T-helper 2 cell (primary cell): ENCODE data around the gene INPP5J.

ENCODE experiments used
- DNase-seq, 5 experiments: peaks; one replicate each; pipeline versions ENCODE4 v3.0.0 to v3.0.0-alpha.2; 2012 to 2022

INPP5J gene

GRCh38 chr22:31126128-31126868 lies 3.5 kb downstream of the INPP5J start:
- no peak for DNase-seq

- no peak for DNase-seq
These were observed 4.1 kb downstream of the INPP5J start for GRCh38 chr22:31126869-31127175.

DNA sequence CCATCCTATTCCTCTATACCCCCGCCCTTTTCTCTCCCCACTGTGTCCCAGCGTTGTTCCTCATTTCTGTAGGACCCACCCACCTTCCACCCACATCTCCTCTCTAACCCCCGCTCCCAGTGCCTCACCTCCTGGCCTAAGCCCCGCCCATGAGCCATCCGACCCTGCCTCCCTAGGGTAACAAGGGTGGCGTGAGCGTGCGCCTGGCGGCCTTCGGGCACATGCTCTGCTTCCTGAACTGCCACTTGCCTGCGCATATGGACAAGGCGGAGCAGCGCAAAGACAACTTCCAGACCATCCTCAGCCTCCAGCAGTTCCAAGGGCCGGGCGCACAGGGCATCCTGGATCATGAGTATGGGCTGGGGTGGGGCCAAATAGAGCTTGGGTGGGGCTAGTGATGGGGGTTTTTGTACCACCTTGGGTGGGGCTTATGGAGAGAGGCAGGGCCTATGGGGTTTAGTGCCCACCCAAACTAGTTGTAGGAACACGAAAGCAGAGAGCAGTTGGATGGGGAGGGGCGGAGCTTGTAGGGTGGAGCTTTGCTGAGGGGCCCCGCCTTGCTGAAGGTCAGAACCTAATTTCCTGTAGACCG lies 4.5 kb downstream of the INPP5J start:
- DNase-seq, result no peak

DNA sequence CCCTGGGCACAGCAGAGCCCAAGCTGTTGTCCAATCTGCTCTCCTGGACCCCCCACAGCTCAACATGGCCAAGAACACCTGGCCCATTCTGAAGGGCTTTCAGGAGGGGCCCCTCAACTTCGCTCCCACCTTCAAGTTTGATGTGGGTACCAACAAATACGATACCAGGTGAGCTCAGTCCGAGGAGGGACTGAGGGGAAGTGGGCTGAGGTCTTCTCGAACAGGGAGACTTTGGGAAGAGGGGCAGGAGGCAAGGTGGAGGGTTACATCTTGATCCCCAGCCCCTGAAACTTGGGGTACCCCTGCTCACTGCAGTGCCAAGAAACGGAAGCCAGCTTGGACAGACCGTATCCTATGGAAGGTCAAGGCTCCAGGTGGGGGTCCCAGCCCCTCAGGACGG lies 5.4 kb downstream of the INPP5J start:
- no peak for DNase-seq

DNA sequence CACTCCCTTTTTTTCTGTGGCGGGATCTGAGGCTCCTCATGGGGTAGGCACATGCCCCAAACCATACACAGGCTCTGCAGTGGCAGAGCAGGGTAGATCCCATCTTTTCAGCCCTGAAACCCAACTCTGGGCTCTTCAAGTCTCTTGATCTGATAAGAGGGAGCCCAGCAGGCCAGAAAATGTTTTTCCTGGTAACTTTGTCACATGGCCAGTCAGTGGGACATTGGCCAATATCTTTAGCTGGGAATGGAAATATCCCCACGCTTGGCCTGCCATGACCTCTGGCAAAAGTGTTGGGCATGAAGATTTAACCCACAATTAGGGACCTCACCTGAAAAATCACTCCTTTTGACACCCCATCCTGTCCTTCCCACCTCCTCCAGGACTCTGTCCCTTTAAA lies 8.1 kb downstream of the INPP5J start:
- DNase-seq, result no peak

DNA sequence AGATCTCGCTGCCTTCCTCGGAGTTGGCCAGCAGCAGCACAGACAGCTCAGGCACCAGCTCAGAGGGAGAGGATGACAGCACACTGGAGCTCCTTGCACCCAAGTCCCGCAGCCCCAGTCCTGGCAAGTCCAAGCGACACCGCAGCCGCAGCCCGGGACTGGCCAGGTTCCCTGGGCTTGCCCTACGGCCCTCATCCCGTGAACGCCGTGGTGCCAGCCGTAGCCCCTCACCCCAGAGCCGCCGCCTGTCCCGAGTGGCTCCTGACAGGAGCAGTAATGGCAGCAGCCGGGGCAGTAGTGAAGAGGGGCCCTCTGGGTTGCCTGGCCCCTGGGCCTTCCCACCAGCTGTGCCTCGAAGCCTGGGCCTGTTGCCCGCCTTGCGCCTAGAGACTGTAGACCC lies 11.1 kb downstream of the INPP5J start:
- no peak for DNase-seq

- no peak for DNase-seq
These were observed 11.9 kb downstream of the INPP5J start for GRCh38 chr22:31134688-31135087.

DNA sequence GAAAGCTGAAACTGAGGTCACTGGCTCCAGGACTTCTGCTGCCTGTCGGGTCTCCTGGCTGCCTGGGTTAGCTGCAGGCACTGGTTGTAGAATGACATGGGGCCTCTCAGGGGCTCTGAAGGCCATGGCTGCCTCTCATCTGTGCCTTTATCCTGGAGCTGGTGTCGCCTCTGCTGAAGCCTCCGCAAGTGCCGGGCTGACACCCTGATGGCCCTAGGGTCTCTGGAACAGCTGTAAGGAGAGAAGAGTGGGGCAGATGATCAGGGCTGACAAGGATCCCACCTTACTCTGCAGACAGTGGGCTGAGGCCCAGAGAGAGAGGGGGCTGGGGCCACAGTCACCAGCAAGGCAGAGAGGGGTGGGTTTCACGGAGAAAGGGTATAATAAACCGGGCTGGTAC lies 12.9 kb downstream of the INPP5J start:
- no peak for DNase-seq

DNA sequence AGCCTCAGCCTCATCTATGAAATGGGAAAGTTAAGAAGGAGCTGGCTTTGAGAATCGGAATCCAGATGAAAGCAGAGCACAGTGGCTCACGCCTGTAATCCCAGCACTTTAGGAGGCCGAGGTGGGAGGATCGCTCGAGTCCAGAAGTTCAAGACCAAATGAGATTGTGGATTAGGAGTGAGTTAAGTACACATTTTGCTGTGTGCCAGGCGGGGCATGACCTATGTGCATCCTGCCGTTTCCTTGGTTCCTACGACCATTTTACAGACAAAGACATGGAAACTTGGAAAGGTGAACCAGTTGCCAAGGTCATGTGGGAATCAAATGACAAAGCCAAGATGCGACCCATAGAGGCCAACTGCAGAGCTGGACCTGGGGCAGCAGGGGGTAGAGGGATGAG lies 13.4 kb downstream of the INPP5J start:
- DNase-seq, result no peak

- DNase-seq, result no peak
These were observed 13.9 kb downstream of the INPP5J start for GRCh38 chr22:31136711-31137110.

GRCh38 chr22:31137721-31138120 lies 15.0 kb downstream of the INPP5J start:
- DNase-seq, result no peak

DNA sequence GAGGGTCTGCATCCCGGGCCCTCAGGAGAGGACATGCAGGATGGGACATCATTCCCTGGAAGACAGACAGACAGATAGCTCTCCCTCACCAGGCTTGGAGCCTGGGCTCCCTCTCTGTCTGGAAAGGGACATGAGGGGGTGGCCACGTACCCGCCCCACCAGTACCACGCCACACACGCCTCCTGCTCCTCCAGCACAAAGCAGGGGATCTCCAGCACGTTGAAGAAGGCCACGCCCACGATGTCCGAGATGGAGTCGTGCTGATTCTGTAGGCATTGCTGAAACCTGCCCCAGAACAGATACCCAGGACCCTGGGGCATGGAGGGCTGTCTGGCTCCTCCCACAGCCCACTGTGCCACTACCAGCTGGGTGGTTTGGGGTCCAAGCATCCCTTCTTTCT lies 15.4 kb downstream of the INPP5J start:
- DNase-seq, result no peak

- no peak for DNase-seq
These were observed 16.3 kb downstream of the INPP5J start for GRCh38 chr22:31139066-31139465.

DNA sequence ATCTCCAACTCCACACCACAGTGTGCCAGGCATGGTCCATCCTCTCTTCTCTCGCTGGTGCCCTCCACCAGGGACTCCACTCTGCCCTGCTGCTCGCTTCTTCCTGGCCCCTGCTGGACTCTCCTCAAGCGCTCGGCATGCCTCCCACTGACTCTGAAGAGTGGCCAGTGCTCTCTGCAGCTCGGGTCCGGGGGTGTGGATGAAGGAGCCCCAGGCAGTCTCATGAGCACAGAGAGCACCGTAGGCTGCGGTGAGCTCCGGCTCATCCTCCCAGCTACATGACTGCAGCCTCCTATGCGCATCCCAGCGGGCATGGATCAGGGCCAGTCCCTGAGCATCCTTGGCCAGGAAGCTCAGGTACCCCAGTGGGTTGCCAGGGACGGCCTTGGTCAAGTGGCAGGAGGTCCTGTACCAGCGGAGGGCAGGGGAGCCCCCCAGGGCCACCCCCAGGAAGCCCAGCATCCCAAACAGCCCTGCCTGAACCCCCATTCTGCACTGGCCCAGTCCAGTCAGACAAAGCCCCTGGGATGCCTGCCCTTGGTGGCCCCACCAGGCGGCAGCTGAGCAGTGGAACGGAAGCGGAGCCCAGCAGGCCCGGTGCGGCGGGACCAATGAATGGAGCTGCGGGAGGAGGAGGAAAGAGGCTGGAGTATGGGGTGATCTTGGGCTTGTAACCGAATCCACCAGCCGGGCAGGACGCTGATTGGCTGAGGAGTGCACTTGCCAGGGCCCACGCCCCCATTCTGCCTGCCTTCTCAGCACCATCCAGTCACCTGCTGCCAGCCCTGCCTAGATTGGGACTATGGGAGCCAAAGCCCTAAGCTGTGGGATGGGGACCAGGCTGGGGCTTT lies 17.3 kb downstream of the INPP5J start, which contains the start of gene PLA2G3:
TSS of gene PLA2G3 (minus strand) at position 643 of the 851 bp plus-strand sequence. CDS start at position 489, 154 bp downstream.
- no peak for DNase-seq

DNA sequence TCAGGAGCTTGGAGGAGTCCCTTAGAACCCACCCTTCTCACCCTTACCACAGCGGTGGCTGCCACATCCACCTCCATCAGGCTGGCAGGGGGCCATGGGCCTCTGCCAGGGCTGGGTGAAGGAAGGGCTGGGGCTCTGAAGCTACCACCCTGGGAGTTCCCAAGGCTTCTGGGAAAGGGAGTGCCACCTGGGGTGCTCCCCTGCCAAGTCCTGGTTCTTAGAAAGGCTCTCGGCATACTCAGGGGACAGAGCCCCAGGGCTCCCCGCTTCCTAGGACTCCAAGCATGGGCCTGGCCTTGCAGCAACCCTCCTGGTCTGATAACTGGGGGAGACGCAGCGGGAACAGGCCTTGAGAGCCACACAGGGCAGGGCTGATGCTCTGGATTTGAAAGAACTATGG lies 18.0 kb downstream of the INPP5J start:
- DNase-seq, result no peak

DNA sequence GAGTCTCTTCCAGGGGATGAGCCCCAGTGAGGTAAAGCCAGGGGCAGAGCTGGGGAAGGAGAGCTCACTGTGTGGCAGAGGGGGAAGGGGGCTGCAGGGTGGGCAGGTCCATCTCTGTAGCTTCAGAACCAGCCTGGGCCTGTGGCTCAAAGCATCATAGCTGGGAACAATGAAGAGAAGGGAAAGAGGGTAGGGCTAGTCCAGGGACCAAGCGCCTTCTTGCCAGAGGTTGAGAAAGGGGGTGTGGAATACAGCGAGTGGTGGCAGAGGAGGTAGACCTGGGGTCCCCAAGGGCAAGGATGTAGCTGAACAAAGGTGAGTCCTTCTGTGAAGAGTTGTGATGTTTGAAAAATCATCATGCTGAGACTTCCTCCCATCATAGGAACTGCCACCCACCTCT lies 18.8 kb downstream of the INPP5J start:
- DNase-seq, result no peak

GRCh38 chr22:31142285-31142684 lies 19.5 kb downstream of the INPP5J start:
- DNase-seq, result no peak

- no peak for DNase-seq
These were observed 20.3 kb downstream of the INPP5J start for GRCh38 chr22:31143038-31143437.

- no peak for DNase-seq
These were observed 20.8 kb downstream of the INPP5J start for GRCh38 chr22:31143537-31143936.

GRCh38 chr22:31144223-31144622 lies 21.5 kb downstream of the INPP5J start:
- peak in 1 of 5 experiments; percentile 10 for DNase-seq

DNA sequence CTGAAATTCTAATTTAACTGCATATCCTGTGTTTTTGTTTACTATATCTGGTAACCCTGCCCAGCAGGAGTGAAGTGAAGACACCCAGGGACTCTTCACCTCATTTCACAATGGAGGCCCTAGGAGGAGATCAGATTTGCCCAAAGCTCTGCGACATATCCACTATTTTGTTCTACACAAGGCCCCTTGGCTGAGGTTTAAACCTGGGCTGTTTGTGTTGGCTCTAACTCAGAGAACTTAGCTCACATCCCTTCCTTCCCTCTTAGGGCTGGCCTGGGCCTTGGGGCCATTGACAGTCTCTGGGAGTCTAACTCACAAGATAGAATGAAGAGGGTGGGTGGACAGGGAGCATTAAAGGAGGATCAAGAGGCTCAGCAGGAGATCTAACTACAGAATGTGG lies 25.7 kb downstream of the INPP5J start:
- DNase-seq, result no peak

DNA sequence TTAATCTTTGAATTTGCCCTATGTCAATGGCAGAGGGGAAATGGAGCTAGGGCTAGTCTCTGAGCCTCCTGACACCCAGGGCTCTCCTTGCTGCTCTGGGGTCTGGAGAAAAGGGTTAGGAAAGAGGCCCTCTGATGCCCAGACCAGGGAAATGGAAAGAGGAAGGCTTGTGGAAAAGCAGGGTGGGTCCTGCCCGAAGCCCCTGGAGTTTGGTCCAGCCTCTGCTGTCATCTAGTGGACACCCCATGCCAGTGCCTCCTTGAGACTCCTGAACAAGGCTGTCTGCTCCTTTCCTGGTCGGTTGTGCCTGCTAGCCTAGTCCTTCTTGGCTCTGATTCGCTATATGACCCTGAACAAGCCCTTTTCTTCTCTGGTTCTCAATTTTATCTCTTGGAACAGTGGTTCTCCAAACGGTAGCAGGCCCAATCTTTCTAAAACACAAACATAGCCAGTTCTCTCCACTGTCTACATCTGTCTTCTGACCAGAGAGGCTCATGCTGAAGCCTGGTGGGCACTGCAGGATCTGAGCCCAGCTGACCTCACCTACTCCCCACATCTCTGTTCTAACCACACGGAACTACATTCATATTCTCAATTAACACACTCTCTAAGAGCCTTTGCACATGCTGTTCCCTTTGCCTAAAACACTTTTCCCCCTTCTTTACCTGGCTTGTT lies 26.3 kb downstream of the INPP5J start:
- DNase-seq, result peak in 1 of 5 experiments; percentile 41

DNA sequence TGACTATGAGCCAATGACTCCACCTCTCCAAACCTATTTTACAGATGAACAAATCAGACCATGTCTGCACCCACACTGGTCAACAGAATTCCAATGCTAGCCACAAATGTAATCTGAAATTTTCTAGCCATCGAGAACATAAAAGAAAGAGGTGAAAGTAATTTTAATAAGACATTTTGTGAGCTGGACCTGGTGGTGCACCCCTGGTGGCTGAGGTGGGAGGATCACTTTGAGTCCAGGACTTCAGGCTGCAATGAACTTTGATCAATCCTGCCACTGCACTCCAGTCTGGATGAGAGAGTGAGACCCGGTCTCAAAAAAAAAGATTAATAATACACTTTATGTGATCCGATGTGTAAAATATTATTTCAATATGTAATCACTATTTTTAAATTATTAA lies 27.8 kb downstream of the INPP5J start:
- DNase-seq, result no peak
